Lower lobe of right lung (tissue), 2 donors: ENCODE data around the gene FAF1. TPM values are rescaled to one million over a fixed set of nuclear protein-coding genes. Genes with fewer than 3 reads are reported as not detected.

Experiments used
- ATAC-seq, 2 donors: fragments of 200-7000 bp; cut with Tn5 transposase; one replicate each; pipeline ENCODE4 v1.9.1; 2020 to 2022; ENCODE audit warnings: mild to moderate bottlenecking in 2 of 2, moderate library complexity in 2 of 2
- DNase-seq: peaks from one replicate; pipeline ENCODE4 v3.0.0-alpha.2; 2020
- H3K27ac ChIP-seq: fragments of 200-600 bp; one replicate; pipeline ENCODE4 v1.8.0; 2022
- H3K27me3 ChIP-seq: fragments of 200-600 bp; one replicate; pipeline ENCODE4 v1.8.0; 2022; ENCODE audit warnings: low read depth
- H3K36me3 ChIP-seq: fragments of 200-600 bp; one replicate; pipeline ENCODE4 v1.8.0; 2022; ENCODE audit warnings: mild to moderate bottlenecking
- H3K4me1 ChIP-seq: fragments of 200-600 bp; one replicate; pipeline ENCODE4 v1.8.0; 2022
- H3K4me3 ChIP-seq: fragments of 200-600 bp; one replicate; pipeline ENCODE4 v1.8.0; 2022; ENCODE audit warnings: mild to moderate bottlenecking
- H3K9me3 ChIP-seq: fragments of 200-600 bp; one replicate; pipeline ENCODE4 v1.8.0; 2022
- CTCF ChIP-seq: fragments of 200-600 bp; IDR thresholded peaks from one replicate; pipeline ENCODE4 v1.8.0; 2022; ENCODE audit warnings: antibody characterized with exemption, mild to moderate bottlenecking
- intact Hi-C: fragments of 100-400 bp; cut with DNase I; formaldehyde crosslinking; loops from one replicate; pipeline ENCODE4 v1.11.0; 2022
- total RNA-seq: library from RNA; stranded (reverse); fragmentation: NEBNext Ultra II Directional; extraction: Animal tissue kit (Norgen Biotek cat#: 25700); gene quantifications from one replicate; pipeline ENCODE4 v1.2.1, GENCODE V29; 2021
- donor health status: DM: no; HTN: yes; CAD: no; lungs with severe emphysema.

The FAF1 gene
- total RNA-seq, 1 donor from 2014 or later = 45.0 TPM

GRCh38 chr1:50450861-50451653, 509.0 kb downstream of the FAF1 start:
- Histone ChIP-seq H3K9me3 (no peaks in the 10 kb centered on the region), H3K27me3 (no peaks in the 10 kb centered on the region), H3K4me1 (no peaks in the 10 kb centered on the region), H3K4me3 (no peak overlapping the region), H3K27ac (no peak overlapping the region), H3K36me3 (no peaks in the 10 kb centered on the region)
- DNase-seq = no peak
- TF ChIP-seq CTCF = no peak
- no peak for ATAC-seq
- intact Hi-C loops = no loop called here

DNA sequence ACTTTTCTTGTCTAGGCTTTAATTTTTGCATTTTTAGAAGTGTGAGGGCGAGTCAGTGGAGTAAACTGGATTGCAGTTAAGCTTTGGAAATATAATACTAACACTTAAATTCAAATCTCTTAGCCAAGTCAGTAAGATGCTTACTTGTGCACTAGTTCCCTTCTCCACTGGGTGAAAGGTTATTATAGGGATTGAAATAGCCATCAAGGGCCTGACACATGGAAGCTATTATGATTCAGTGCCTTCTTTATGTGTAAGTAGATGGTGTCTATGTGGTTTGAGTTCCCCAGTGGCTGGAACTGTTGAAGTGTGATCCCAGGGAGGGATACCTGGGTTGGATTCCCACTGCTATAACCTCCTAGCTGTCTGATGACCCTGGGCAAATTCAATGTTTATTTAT, 512.1 kb downstream of the FAF1 start:
- DNase-seq = no peak
- no peak for TF ChIP-seq CTCF

DNA sequence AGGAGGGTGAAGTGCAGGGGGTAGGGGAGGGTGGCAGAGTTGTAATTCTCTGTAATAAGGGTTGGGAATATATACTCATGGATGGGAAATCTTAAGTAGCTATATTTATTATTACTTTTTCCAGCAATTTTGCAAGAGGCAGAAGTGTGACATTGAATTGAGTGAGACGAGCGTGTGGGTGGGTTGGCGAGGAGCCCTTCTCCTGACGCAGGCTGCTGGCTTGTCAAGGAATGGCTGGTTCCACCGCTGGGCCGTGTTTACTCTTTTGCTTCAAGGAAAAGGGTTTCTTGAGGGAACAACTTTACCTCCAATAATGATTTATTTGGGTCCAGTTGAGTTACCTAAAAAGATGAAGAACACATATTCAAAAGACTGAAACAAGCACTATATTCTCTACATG, 518.9 kb downstream of the FAF1 start:
- intact Hi-C loops = no loop called here
- DNase-seq (no peak), ATAC-seq (no peak)
- Histone ChIP-seq H3K27ac (no peak overlapping the region), H3K9me3 (no peaks in the 10 kb centered on the region), H3K36me3 (peaks cover 39% of the 10 kb centered on the region), H3K4me1 (no peaks in the 10 kb centered on the region), H3K4me3 (no peak overlapping the region), H3K27me3 (no peaks in the 10 kb centered on the region)
- no peak for TF ChIP-seq CTCF

More for the DNA sequence above, 512.1 kb downstream of the FAF1 start:
- Histone ChIP-seq H3K27me3 (no peaks in the 10 kb centered on the region), H3K4me3 (no peak overlapping the region), H3K36me3 (no peaks in the 10 kb centered on the region), H3K4me1 (no peaks in the 10 kb centered on the region), H3K27ac (no peak overlapping the region), H3K9me3 (no peaks in the 10 kb centered on the region)
- no peak for ATAC-seq
- intact Hi-C loops = no loop called here

DNA sequence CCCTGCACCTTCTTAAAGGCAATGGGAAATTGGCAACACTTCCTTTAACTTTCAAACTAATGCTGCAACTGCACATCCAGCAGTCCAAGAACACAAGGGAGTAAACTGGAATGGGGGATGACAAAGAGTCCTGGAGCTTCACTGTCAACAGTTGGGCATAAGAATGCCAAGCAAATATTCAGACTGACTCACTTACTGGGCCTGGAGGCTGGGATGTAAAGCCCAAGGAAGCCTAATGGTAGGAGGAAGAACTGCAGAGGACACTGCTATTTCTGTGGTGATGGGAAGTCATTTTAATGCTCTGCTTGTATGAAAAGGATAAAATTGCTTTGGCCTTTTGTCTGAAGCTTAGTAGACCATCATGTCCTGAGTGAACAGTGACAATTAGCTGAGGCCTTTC, 521.1 kb downstream of the FAF1 start:
- Histone ChIP-seq H3K4me3 (no peak overlapping the region), H3K4me1 (no peaks in the 10 kb centered on the region), H3K36me3 (peaks cover 39% of the 10 kb centered on the region), H3K27me3 (no peaks in the 10 kb centered on the region), H3K27ac (no peak overlapping the region), H3K9me3 (no peaks in the 10 kb centered on the region)
- TF ChIP-seq CTCF = no peak
- ATAC-seq (no peak), DNase-seq (no peak)
- intact Hi-C loops = no loop called here

- intact Hi-C loops = no loop called here
- ATAC-seq (no peak), DNase-seq (no peak)
- no peak for TF ChIP-seq CTCF
- H3K27ac ChIP-seq = no peak overlapping the region
- H3K9me3 ChIP-seq = no peaks in the 10 kb centered on the region
- H3K36me3 ChIP-seq = peaks cover 35% of the 10 kb centered on the region
- no peak overlapping the region for H3K4me3 ChIP-seq
- H3K27me3 ChIP-seq = peaks cover 13% of the 10 kb centered on the region
- no peaks in the 10 kb centered on the region for H3K4me1 ChIP-seq
Measured at GRCh38 chr1:50436489-50436888, 523.6 kb downstream of the FAF1 start.
